D721Med (cell line): ENCODE results near the gene ATXN7.

ENCODE experiments used
- DNase-seq: peaks from one replicate; pipeline ENCODE4 v3.0.0; 2011; ENCODE audit warnings: low spot score; ENCODE audit not compliant: insufficient read length
- FAIRE-seq: peaks from 2 replicates; lab custom pipeline; 2011; peaks lifted over from hg19 to GRCh38; lab: Jason Lieb, UNC
- TF ChIP-seq, protein P1 (sequence below): IDR thresholded peaks from 2 replicates; pipeline ENCODE4 v1.5.1; 2012; ENCODE audit warnings: mild to moderate bottlenecking, control low read depth; ENCODE audit not compliant: insufficient read depth; ENCODE audit errors: missing control alignments

ATXN7 gene

DNA sequence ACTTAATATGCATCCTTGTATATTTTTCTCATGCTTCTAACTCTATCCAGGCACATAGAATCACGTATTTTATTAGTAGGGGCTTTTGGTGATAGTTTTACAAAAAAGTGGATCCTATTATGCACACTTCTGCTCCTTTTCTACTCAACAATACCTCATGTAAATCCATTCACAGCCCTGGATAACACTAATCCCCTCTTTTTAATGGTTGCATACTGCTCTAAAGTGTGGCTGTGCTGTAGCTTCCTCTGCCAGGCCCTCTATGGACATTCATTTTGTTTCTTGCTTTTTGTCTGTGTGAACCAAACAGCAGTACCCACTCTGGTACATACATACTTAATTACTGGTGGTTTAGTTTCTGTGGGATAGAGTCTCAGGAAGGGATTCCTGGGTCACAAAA lies 99.8 kb downstream of the ATXN7 start:
- no peak for DNase-seq
- TF ChIP-seq, protein P1, sequence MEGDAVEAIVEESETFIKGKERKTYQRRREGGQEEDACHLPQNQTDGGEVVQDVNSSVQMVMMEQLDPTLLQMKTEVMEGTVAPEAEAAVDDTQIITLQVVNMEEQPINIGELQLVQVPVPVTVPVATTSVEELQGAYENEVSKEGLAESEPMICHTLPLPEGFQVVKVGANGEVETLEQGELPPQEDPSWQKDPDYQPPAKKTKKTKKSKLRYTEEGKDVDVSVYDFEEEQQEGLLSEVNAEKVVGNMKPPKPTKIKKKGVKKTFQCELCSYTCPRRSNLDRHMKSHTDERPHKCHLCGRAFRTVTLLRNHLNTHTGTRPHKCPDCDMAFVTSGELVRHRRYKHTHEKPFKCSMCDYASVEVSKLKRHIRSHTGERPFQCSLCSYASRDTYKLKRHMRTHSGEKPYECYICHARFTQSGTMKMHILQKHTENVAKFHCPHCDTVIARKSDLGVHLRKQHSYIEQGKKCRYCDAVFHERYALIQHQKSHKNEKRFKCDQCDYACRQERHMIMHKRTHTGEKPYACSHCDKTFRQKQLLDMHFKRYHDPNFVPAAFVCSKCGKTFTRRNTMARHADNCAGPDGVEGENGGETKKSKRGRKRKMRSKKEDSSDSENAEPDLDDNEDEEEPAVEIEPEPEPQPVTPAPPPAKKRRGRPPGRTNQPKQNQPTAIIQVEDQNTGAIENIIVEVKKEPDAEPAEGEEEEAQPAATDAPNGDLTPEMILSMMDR, result no peak
- no peak for FAIRE-seq

DNA sequence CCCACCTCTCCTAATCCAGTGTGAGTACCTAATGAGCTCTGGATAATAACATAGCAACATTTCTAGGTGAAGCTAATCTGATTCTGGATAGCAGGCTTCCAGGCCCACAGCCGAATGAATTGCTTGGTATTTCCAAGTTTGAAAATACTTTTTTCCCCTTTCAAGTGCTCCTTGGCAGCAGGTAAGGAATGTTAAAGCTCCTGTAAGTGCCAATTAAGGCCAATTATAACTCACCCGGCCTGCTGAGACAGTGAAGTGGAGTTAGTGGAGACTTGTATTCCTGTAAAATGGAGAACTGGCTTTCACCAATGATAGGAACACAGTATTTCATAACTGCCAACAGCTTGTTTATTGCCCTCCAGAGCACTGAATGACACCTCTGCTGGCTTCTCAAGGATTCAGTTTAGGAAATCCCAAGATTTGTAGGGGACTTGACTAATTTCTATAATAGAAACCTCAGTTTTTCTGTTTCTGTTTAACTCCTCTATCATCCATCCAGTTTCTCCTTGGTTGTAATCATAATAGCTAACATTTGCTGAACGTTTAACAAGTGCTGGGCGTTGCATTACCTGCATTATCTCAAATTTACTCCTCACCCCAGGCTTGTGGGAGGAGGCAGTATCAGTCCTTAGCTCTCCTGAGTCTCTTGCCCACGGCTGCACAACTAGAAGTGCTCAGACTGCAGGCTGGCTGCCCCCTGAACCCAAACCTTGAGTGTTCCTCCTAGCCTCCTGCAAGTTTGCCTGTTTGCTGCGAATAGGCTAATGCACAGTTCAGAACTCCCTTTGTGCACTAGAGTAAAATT lies 101.2 kb downstream of the ATXN7 start:
- no peak for DNase-seq
- TF ChIP-seq, protein P1, result no peak
- peak; percentile 82 for FAIRE-seq

DNA sequence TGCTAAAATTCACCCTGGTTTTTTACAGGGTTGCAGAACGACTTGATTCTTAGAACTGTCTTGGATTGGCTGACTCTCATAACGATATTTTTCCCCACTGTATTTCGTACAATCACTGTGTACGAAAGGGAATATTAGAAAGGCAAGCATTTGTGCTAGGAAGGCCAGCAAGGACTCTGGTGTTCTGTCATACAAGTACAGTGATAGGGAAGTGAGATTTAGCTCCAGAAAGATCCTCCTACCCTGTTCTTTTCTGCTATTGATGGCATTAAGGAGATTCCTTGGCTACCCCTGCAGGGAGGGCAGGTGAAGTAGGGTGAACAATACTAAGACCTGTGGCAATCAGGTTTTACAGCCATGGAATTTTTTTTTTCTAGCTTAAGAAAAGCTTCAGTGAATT lies 102.3 kb downstream of the ATXN7 start:
- FAIRE-seq (peak; percentile 21), DNase-seq (no peak)
- TF ChIP-seq, protein P1, result no peak

GRCh38 chr3:63966871-63967270 lies 103.2 kb downstream of the ATXN7 start:
- TF ChIP-seq, protein P1, result no peak
- FAIRE-seq, result no peak
- DNase-seq, result no peak

GRCh38 chr3:63967675-63968611 lies 104.3 kb downstream of the ATXN7 start:
- FAIRE-seq (peak; percentile 94), DNase-seq (no peak)
- TF ChIP-seq, protein P1, result no peak

GRCh38 chr3:63968612-63969350 lies 105.1 kb downstream of the ATXN7 start:
- no peak for DNase-seq
- peak; percentile 25 for FAIRE-seq
- TF ChIP-seq, protein P1, result no peak
